NCI-H128 (cell line): ENCODE results near the gene RDX.
"Not testable (repeated sequence)": the region's sequence is repeated elsewhere in the genome, so short reads cannot be mapped to it uniquely, and the experiment has no call there.

Experiments
- DNase-seq: peaks from one replicate; lab custom pipeline; 2025; ENCODE audit not compliant: unreplicated experiment; lab: John Stamatoyannopoulos, UW

Gene RDX

DNA sequence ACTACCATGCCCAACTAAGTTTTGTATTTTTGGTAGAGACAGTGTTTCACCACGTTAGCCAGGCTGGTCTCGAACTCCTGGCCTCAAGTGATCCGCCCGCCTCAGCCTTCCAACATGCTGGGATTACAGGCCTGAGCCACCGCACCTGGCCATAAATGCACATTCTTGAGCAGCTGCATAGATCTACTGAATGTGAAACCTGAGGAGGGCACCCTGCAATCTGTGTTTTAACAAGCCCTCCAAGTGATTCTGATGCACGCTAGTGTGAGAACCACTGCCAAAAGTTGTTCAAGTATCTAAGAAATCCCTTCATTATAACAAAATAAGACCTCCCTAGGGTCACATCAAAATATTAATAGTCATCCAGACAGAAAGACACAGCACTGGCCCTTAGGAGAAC, 89.3 kb downstream of the RDX start:
- DNase-seq, result no peak

GRCh38 chr11:110200836-110201235, 95.6 kb downstream of the RDX start:
- DNase-seq, result no peak

- DNase-seq, result no peak
Measured at GRCh38 chr11:110200241-110200640, 96.2 kb downstream of the RDX start.

GRCh38 chr11:110199184-110199981, 97.0 kb downstream of the RDX start:
- DNase-seq, result no peak

DNA sequence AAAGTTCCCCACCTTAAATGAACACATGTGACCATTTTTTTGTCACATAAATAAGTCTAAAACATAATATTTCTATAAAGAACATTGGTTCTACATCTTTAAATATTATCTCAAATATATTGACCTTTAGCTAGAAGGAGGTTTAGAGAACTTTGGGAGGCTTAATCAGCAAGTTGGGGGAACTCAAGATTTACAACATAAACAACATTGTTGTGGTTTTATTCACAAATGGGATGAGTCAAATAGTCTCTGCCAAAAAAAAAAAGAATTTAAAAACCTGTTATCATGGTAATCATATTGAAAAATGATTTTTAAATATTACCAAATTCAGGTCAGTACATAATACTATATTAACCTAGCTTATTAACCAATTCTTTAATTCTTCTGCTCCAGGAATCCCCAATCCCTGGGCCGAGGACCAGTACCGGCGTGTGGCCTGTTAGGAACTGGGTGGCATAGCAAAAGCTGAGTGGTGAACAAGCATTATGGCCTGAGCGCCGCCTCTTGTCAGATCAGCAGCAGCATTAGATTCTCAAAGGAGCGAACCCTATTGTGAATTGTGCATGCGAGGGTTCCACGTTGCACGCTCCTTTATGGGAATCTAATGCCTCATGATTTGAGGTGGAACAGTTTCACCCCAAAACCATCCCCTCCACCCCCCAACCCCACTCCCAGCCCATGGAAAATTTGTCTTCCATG, 98.2 kb downstream of the RDX start:
- no peak for DNase-seq

- DNase-seq, result no peak
Measured at GRCh38 chr11:110196884-110197420, 99.5 kb downstream of the RDX start.

- DNase-seq, result no peak
Measured at GRCh38 chr11:110196241-110196754, 100.1 kb downstream of the RDX start.

- DNase-seq, result not testable (repeated sequence)
Measured at GRCh38 chr11:110194211-110194766, 102.1 kb downstream of the RDX start.

DNA sequence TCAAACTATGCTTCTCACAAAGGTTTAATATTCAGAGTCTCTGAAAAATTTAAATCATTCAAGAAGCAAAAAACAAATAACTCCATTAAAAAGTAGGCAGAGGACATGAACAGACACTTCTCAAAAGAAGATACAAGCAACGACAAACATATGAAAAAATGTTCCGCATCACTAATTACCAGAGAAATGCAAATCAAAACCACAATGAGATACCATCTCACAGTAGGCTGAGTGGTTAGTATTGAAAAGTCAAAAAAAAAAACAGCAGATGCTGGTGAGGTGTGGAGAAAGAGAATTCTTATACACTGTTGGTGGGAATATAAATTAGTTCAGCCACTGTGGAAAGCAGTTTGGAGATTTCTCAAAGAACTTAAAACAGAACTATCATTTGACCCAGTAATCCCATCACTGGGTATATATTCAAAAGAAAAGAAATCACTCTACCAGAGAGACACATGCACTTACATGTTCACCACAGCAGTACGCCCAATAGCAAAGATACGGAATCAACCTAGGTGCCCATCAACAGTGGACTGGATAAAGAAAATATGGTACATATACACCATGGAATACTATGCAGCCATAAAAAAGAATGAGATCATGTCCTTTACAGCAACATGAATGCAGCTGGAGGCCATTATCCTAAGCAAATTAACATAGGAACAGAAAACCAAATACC, 103.7 kb downstream of the RDX start:
- DNase-seq, result not testable (repeated sequence)

DNA sequence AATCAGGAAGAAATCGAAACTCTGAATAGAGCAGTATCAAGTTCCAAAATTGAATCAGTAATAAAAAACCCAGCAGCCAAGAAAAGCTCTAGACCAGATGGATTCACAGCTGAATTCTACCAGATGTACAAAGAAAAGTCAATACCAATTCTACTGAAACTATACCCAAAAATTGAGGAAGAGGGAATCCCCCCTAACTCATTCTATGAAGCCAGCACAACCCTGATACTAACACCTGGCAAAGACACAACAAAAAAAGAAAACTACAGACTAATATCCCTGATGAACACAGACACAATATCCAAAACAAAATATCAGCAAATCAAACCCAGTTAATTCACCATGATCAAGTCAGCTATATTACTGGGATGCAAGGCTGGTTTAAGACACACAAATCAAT, 105.5 kb downstream of the RDX start:
- DNase-seq, result no peak

- DNase-seq, result no peak
Measured at GRCh38 chr11:110187731-110188130, 108.7 kb downstream of the RDX start.

DNA sequence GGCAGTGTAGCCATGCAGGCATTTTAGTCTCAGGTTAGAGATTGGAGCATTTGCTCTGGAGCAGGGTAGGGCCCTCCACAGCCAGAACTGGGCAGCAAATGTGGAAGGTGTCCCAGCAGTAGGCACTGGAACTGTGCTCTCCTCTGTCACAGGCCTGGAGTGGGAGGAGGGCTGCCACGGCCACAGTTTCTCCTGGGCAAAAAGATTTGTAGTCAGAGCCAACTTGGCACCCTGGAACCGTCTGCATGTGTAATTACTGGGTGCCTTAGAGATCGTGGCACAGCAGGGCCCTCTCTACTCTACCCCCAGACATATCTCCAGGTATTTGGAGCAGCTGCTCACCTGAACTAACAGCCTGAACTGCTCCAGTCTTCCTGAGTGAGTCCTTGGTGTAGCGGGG, 109.5 kb downstream of the RDX start:
- DNase-seq, result no peak

DNA sequence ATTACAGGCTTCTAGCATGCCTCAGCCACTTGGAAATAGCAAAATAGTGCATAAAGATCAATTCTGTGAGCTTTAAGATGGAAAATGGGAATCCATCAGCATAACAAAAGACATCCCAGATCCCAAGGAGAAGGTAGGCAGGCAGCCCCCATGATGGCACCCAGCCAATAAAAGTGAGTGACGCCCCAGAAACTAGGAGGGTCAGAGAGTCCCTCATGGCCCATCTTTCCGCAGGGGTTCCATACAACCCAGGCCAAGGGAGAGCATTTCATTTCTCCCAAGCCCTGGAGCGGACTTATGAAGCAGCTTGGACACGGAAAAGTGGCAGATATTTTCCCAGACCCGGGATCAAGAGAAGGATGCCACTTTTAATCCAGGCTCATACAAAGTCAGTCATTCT, 110.0 kb downstream of the RDX start:
- no peak for DNase-seq

GRCh38 chr11:110185599-110185998, 110.8 kb downstream of the RDX start:
- DNase-seq, result no peak

DNA sequence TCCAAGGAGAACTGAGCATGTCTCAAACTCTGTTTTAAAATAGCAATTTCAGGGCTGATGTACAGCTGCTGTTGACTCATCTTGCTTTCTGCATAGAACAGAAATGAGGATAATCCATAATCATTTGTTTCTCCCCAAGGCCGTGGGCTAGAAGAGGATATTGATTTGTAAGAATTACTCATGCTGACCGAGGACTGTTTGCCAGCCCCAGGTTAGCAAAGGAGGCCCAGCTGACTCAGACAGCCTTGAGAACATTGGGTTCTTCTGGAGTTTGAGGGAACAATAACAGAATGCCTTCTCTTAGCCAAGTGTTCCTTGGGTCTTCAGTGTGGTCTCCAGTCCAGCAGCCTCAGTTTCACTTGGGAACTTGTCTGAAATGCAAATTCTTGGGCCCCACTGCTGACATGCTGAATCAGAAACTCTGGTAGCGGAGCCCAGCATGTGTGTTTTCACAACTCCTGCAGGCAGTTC, 111.3 kb downstream of the RDX start:
- no peak for DNase-seq

DNA sequence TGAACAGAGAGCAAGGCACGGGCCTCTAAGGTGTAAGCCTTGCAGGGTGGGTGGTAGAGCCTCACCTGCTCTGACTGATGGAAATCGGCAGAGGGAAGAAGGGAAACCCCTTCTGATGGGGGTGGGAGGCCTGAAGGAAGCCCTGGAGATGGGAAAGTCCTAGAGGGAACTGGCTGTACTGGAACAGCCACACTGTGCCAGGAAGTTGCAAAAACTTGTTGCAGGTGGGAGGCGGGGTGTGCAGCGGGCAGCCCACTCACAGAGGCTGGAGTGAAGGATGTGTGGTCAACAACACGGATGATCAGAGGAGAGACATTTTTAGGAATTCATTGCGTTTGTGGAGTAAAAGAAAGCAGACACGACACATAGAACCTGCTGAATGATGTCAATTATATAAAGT, 112.0 kb downstream of the RDX start:
- DNase-seq, result no peak

DNA sequence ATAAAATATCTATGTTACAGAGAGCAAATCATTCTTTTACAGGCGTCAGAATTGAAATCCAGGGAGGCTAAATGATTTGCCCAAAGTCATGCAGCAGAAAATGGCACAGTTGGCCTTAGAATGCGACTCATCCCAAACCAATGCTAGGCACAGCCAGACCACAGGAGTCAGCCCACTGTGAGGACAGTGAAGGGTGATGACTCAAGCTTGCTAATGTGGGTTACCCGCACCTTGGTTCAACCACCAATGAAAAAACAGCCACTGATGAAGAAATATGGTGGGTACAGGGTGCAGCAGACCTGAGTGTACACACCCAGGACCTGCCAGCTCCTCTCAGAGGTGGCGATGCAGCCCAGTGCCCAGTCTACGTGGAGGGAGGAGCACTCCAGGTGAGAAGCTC, 113.5 kb downstream of the RDX start:
- DNase-seq, result no peak

- DNase-seq, result no peak
Measured at GRCh38 chr11:110179064-110179463, 117.3 kb downstream of the RDX start.

- DNase-seq, result no peak
Measured at GRCh38 chr11:110177086-110177456, 119.3 kb downstream of the RDX start.

GRCh38 chr11:110176366-110177085, 119.9 kb downstream of the RDX start:
- no peak for DNase-seq
